Activated CD8-positive, alpha-beta T cell treated with anti-CD3 and anti-CD28 coated beads, Interleukin-2, amount 10 ng/mL, durations not matched to agents 7 days and 5 days (primary cell): Measurements from ENCODE around the gene TEKT5. TPM values are rescaled to one million over a fixed set of nuclear protein-coding genes. Genes with fewer than 3 reads are reported as not detected.
"Not testable (repeated sequence)": the region's sequence is repeated elsewhere in the genome, so short reads cannot be mapped to it uniquely, and the experiment has no call there.

Source experiments
- ATAC-seq: fragments of 150-1000 bp; cut with Tn5 transposase; one replicate; pipeline ENCODE4 v1.10.0; 2021; ENCODE audit warnings: moderate library complexity
- CTCF ChIA-PET: fragments of 350-600 bp; sonication (Branson Sonifier 250); formaldehyde crosslinking; loops from one replicate; lab custom pipeline; 2021; ENCODE audit warnings: antibody characterized with exemption; lab: Charles Lee
- POLR2A ChIA-PET: fragments of 350-600 bp; sonication (Branson Sonifier 250); formaldehyde crosslinking; loops from one replicate; lab custom pipeline; 2021; ENCODE audit warnings: antibody characterized with exemption; lab: Charles Lee
- DNase-seq: peaks from one replicate; pipeline ENCODE4 v3.0.0-alpha.2; 2020
- H3K27ac Mint-ChIP-seq: one replicate; pipeline ENCODE4 v1.8.0; 2021; ENCODE audit warnings: mild to moderate bottlenecking, mixed read lengths
- H3K27me3 Mint-ChIP-seq: one replicate; pipeline ENCODE4 v1.8.0; 2021; ENCODE audit warnings: low read depth, mixed read lengths
- H3K36me3 Mint-ChIP-seq: one replicate; pipeline ENCODE4 v1.8.0; 2021; ENCODE audit warnings: low read depth, mixed read lengths
- H3K4me1 Mint-ChIP-seq: one replicate; pipeline ENCODE4 v1.8.0; 2021; ENCODE audit warnings: low read depth, mixed read lengths
- H3K4me3 Mint-ChIP-seq: one replicate; pipeline ENCODE4 v1.8.0; 2021; ENCODE audit warnings: mild to moderate bottlenecking, mixed read lengths
- H3K9me3 Mint-ChIP-seq: one replicate; pipeline ENCODE4 v1.8.0; 2022; ENCODE audit warnings: mixed read lengths; ENCODE audit not compliant: insufficient read depth
- total RNA-seq, 2 experiments: library from RNA; stranded (reverse); gene quantifications; one replicate each; pipeline ENCODE4 v1.2.3, GENCODE V29; 2021

Gene TEKT5
- total RNA-seq, 2 experiments from 2014 or later, result not detected

- CTCF ChIA-PET, POLR2A ChIA-PET, H3K4me1 Mint-ChIP-seq, H3K9me3 Mint-ChIP-seq, H3K4me3 Mint-ChIP-seq, H3K36me3 Mint-ChIP-seq, ATAC-seq, DNase-seq, H3K27me3 Mint-ChIP-seq, H3K27ac Mint-ChIP-seq: not testable (repeated sequence)
These were observed 73.3 kb downstream of the TEKT5 start for GRCh38 chr16:10621216-10621949.

- DNase-seq (no peak), ATAC-seq (no peak)
- ChIA-PET POLR2A (no interaction called here), CTCF (no interaction called here)
- Mint-ChIP-seq H3K9me3 (no peaks in the 10 kb centered on the region), H3K27ac (no peak overlapping the region), H3K4me3 (no peak overlapping the region), H3K27me3 (no peaks in the 10 kb centered on the region), H3K36me3 (no peaks in the 10 kb centered on the region), H3K4me1 (no peaks in the 10 kb centered on the region)
These were observed 74.6 kb downstream of the TEKT5 start for GRCh38 chr16:10620120-10620519.

- no peak for ATAC-seq
- H3K4me3 Mint-ChIP-seq, result no peak overlapping the region
- POLR2A ChIA-PET, result no interaction called here
- no peak overlapping the region for H3K27ac Mint-ChIP-seq
- CTCF ChIA-PET, result no interaction called here
- H3K9me3 Mint-ChIP-seq, result no peaks in the 10 kb centered on the region
- no peaks in the 10 kb centered on the region for H3K27me3 Mint-ChIP-seq
- no peak for DNase-seq
- H3K36me3 Mint-ChIP-seq, result no peaks in the 10 kb centered on the region
- no peaks in the 10 kb centered on the region for H3K4me1 Mint-ChIP-seq
These were observed 75.4 kb downstream of the TEKT5 start for GRCh38 chr16:10619271-10619849.

- Mint-ChIP-seq H3K27me3 (no peaks in the 10 kb centered on the region), H3K4me3 (no peak overlapping the region), H3K36me3 (no peaks in the 10 kb centered on the region), H3K4me1 (no peaks in the 10 kb centered on the region), H3K9me3 (no peaks in the 10 kb centered on the region), H3K27ac (no peak overlapping the region)
- CTCF ChIA-PET, result no interaction called here
- no peak for ATAC-seq
- POLR2A ChIA-PET, result no interaction called here
- DNase-seq, result no peak
These were observed 76.0 kb downstream of the TEKT5 start for GRCh38 chr16:10618710-10619209.

GRCh38 chr16:10617662-10618420 lies 76.9 kb downstream of the TEKT5 start:
- no peaks in the 10 kb centered on the region for H3K36me3 Mint-ChIP-seq
- CTCF ChIA-PET, result no interaction called here
- no peak overlapping the region for H3K27ac Mint-ChIP-seq
- ATAC-seq (no peak), DNase-seq (no peak)
- no peaks in the 10 kb centered on the region for H3K4me1 Mint-ChIP-seq
- POLR2A ChIA-PET, result no interaction called here
- no peaks in the 10 kb centered on the region for H3K27me3 Mint-ChIP-seq
- H3K9me3 Mint-ChIP-seq, result no peaks in the 10 kb centered on the region
- H3K4me3 Mint-ChIP-seq, result no peak overlapping the region

GRCh38 chr16:10616756-10617640 lies 77.7 kb downstream of the TEKT5 start:
- Mint-ChIP-seq H3K9me3 (no peaks in the 10 kb centered on the region), H3K36me3 (no peaks in the 10 kb centered on the region), H3K4me1 (no peaks in the 10 kb centered on the region), H3K27ac (no peak overlapping the region), H3K4me3 (no peak overlapping the region), H3K27me3 (no peaks in the 10 kb centered on the region)
- POLR2A ChIA-PET, result no interaction called here
- CTCF ChIA-PET, result no interaction called here
- ATAC-seq, result no peak
- DNase-seq, result no peak

- POLR2A ChIA-PET, result no interaction called here
- Mint-ChIP-seq H3K9me3 (no peaks in the 10 kb centered on the region), H3K4me3 (no peak overlapping the region), H3K36me3 (no peaks in the 10 kb centered on the region), H3K27ac (no peak overlapping the region), H3K4me1 (no peaks in the 10 kb centered on the region), H3K27me3 (no peaks in the 10 kb centered on the region)
- ATAC-seq (no peak), DNase-seq (no peak)
- CTCF ChIA-PET, result no interaction called here
These were observed 78.3 kb downstream of the TEKT5 start for GRCh38 chr16:10616419-10616755.

GRCh38 chr16:10614685-10615084 lies 80.0 kb downstream of the TEKT5 start:
- DNase-seq (no peak), ATAC-seq (no peak)
- H3K27me3 Mint-ChIP-seq, result no peaks in the 10 kb centered on the region
- no peak overlapping the region for H3K4me3 Mint-ChIP-seq
- ChIA-PET POLR2A (no interaction called here), CTCF (no interaction called here)
- no peaks in the 10 kb centered on the region for H3K9me3 Mint-ChIP-seq
- no peak overlapping the region for H3K27ac Mint-ChIP-seq
- no peaks in the 10 kb centered on the region for H3K36me3 Mint-ChIP-seq
- H3K4me1 Mint-ChIP-seq, result no peaks in the 10 kb centered on the region

- Mint-ChIP-seq H3K27me3 (no peaks in the 10 kb centered on the region), H3K27ac (no peak overlapping the region), H3K4me1 (no peaks in the 10 kb centered on the region), H3K4me3 (no peak overlapping the region), H3K36me3 (no peaks in the 10 kb centered on the region), H3K9me3 (no peaks in the 10 kb centered on the region)
- POLR2A ChIA-PET, result no interaction called here
- ATAC-seq, result no peak
- CTCF ChIA-PET, result no interaction called here
- no peak for DNase-seq
These were observed 80.8 kb downstream of the TEKT5 start for GRCh38 chr16:10613785-10614485.

- H3K4me3 Mint-ChIP-seq, result no peak overlapping the region
- ATAC-seq, result no peak
- no peak for DNase-seq
These were observed 82.0 kb downstream of the TEKT5 start for GRCh38 chr16:10612649-10613179.

GRCh38 chr16:10611825-10612342 lies 82.8 kb downstream of the TEKT5 start:
- CTCF ChIA-PET, result interaction anchor here (0.6 kb wide), 1 partner anchor 97 kb away, joined by 3 read pairs; no protein-coding TSS in a partner anchor
- no peak overlapping the region for H3K27ac Mint-ChIP-seq
- H3K36me3 Mint-ChIP-seq, result no peaks in the 10 kb centered on the region
- DNase-seq, result no peak
- POLR2A ChIA-PET, result no interaction called here
- no peaks in the 10 kb centered on the region for H3K9me3 Mint-ChIP-seq
- no peak for ATAC-seq
- no peak overlapping the region for H3K4me3 Mint-ChIP-seq
- no peaks in the 10 kb centered on the region for H3K4me1 Mint-ChIP-seq
- H3K27me3 Mint-ChIP-seq, result no peaks in the 10 kb centered on the region

More at GRCh38 chr16:10612649-10613179, 82.0 kb downstream of the TEKT5 start:
- ChIA-PET CTCF (interaction anchor here (0.6 kb wide), 1 partner anchor 98 kb away, joined by 3 read pairs; no protein-coding TSS in a partner anchor), POLR2A (no interaction called here)
- no peaks in the 10 kb centered on the region for H3K27me3 Mint-ChIP-seq
- H3K4me1 Mint-ChIP-seq, result no peaks in the 10 kb centered on the region
- H3K9me3 Mint-ChIP-seq, result no peaks in the 10 kb centered on the region
- H3K27ac Mint-ChIP-seq, result no peak overlapping the region
- no peaks in the 10 kb centered on the region for H3K36me3 Mint-ChIP-seq
